HG02885 (cell line): ENCODE measurements around the gene ASRGL1.

ENCODE experiments used
- ATAC-seq: cut with Tn5 transposase; IDR thresholded peaks from one replicate; pipeline ENCODE4 v1.9.1; 2021; ENCODE audit warnings: mild to moderate bottlenecking; ENCODE audit not compliant: unreplicated experiment, poor library complexity

ASRGL1 gene

GRCh38 chr11:62409831-62410230 is 72.6 kb downstream of the ASRGL1 start:
- no peak for ATAC-seq

- no peak for ATAC-seq
These were observed 73.7 kb downstream of the ASRGL1 start for GRCh38 chr11:62410972-62411371.

GRCh38 chr11:62411524-62411923 is 74.3 kb downstream of the ASRGL1 start:
- ATAC-seq = no peak

GRCh38 chr11:62413060-62413696 is 75.9 kb downstream of the ASRGL1 start:
- ATAC-seq = no peak

- ATAC-seq = no peak
These were observed 79.3 kb downstream of the ASRGL1 start for GRCh38 chr11:62416596-62416995.

- no peak for ATAC-seq
These were observed 80.9 kb downstream of the ASRGL1 start for GRCh38 chr11:62418136-62418535.

GRCh38 chr11:62418733-62419132 is 81.5 kb downstream of the ASRGL1 start, which contains the start of gene SCGB1A1:
Gene SCGB1A1 (plus strand): TSS chr11:62419033. CDS start chr11:62419096, 63 bp downstream.
- ATAC-seq = no peak

- no peak for ATAC-seq
These were observed 82.2 kb downstream of the ASRGL1 start for GRCh38 chr11:62419314-62419929.

- ATAC-seq = no peak
These were observed 82.7 kb downstream of the ASRGL1 start for GRCh38 chr11:62419943-62420342.

- ATAC-seq = no peak
These were observed 83.6 kb downstream of the ASRGL1 start for GRCh38 chr11:62420882-62421281.

- ATAC-seq = no peak
These were observed 84.7 kb downstream of the ASRGL1 start for GRCh38 chr11:62421996-62422395.

- ATAC-seq = no peak
These were observed 85.8 kb downstream of the ASRGL1 start for GRCh38 chr11:62423012-62423411.

GRCh38 chr11:62427630-62428233 is 90.5 kb downstream of the ASRGL1 start:
- ATAC-seq = no peak

- ATAC-seq = no peak
These were observed 91.8 kb downstream of the ASRGL1 start for GRCh38 chr11:62428871-62429560.

GRCh38 chr11:62430425-62430824 is 93.2 kb downstream of the ASRGL1 start:
- ATAC-seq = no peak

- ATAC-seq = no peak
These were observed 94.1 kb downstream of the ASRGL1 start for GRCh38 chr11:62431171-62431901.

- ATAC-seq = no peak
These were observed 95.4 kb downstream of the ASRGL1 start for GRCh38 chr11:62432695-62433094.

GRCh38 chr11:62433141-62433903 is 96.1 kb downstream of the ASRGL1 start:
- no peak for ATAC-seq

- no peak for ATAC-seq
These were observed 96.6 kb downstream of the ASRGL1 start for GRCh38 chr11:62433904-62434276.
